WTC11 (cell line): Measurements from ENCODE around the gene IL1RAPL2.

Source experiments
- CREB1 ChIP-seq: sonication (generic); formaldehyde crosslinking; IDR thresholded peaks from 2 replicates; pipeline ENCODE4 v1.8.0; 2023; ENCODE audit warnings: mild to moderate bottlenecking, missing genetic modification reagents
- CTCF ChIP-seq: fragments of 200-600 bp; IDR thresholded peaks from 2 replicates; pipeline ENCODE4 v1.8.0; 2022; ENCODE audit warnings: antibody characterized with exemption
- FOXP1 ChIP-seq: sonication (generic); formaldehyde crosslinking; IDR thresholded peaks from 2 replicates; pipeline ENCODE4 v1.8.0; 2022; ENCODE audit warnings: missing genetic modification reagents, mild to moderate bottlenecking, moderate library complexity, borderline replicate concordance
- MXD4 ChIP-seq: fragments of 250-450 bp; sonication (Bioruptor Pico); IDR thresholded peaks from 2 replicates; pipeline ENCODE4 v1.8.0; 2021; ENCODE audit warnings: mild to moderate bottlenecking, moderate library complexity, borderline replicate concordance
- ZNF423 ChIP-seq: fragments of 250-450 bp; sonication (Bioruptor Pico); IDR thresholded peaks from 2 replicates; pipeline ENCODE4 v2.1.2; 2022; ENCODE audit warnings: mild to moderate bottlenecking, moderate library complexity

- no peak for TF ChIP-seq CTCF
- TF ChIP-seq ZNF423 (CRISPR knock-in tag) = no peak
- no peak for TF ChIP-seq MXD4
- no peak for TF ChIP-seq FOXP1 (CRISPR knock-in tag)
- TF ChIP-seq CREB1 (CRISPR knock-in tag) = no peak
Measured at GRCh38 chrX:105263801-105264200, 697.8 kb downstream of the IL1RAPL2 start.
